ENCODE measurements around the gene WDR88. TPM values are rescaled to one million over a fixed set of nuclear protein-coding genes. Genes with fewer than 3 reads are reported as not detected.

WDR88 gene
- total and polyA plus RNA-seq, 10 of the 15 experiments (the other 5 are each of a cell fraction or from before 2014, with no cell fraction given): 0.19 to 0.34 TPM; not detected in 8

DNA sequence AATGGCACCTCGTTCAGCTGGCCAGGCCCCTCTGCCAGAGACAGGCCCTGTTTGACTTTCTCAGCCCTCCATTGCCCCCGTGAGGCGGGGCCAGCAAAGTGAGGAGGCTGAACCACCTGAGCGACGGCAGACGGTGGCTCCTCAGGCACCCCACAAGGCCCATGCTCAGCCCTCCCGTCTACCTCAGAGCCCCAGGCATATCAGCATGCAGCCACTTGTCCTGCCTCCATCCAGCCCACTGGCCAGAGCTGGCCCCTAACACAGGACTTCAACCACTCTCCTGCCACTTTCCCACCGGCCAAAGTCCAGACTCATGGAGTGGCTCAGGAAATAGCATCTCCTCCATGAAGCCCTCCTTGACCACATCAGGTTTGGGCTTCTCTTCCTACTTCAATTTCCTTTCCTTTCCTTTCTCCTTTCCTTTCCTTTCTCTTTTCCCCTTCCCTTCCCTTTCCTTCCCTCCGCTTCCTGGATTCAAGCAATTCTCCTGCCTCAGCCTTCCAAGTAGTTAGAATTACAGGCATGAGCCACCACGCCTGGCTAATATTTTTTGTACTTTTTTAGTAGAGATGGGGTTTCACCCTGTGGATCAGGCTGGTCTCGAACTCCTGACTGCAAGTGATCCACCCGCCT, 84.4 kb downstream of the WDR88 start:
- in situ Hi-C loops (cut with MboI): no loop called here
- Histone ChIP-seq H3K27ac (ENCODE audit: control insufficient read depth, insufficient read depth) (no peak overlapping the region), H3K9ac (ENCODE audit: control insufficient read depth, insufficient read depth, low read length) (no peak overlapping the region), H2AFZ (ENCODE audit: control insufficient read depth, low read depth, low read length) (no peak overlapping the region), H4K20me1 (ENCODE audit: control insufficient read depth, insufficient read depth) (no peaks in the 10 kb centered on the region), H3K4me3 (no peak overlapping the region), H3K9me3 (replicated peaks; ENCODE audit: control insufficient read depth, insufficient read depth, low read length) (no peaks in the 10 kb centered on the region), H3K4me1 (ENCODE audit: control insufficient read depth, insufficient read depth, low read length) (no peaks in the 10 kb centered on the region), H3K79me2 (ENCODE audit: control insufficient read depth, insufficient read depth, low read length) (no peaks in the 10 kb centered on the region), H3K36me3 (ENCODE audit: control insufficient read depth in 2 of 2, insufficient read depth in 2 of 2, low read length in 1 of 2) (no peaks in the 10 kb centered on the region), H3K4me2 (ENCODE audit: control insufficient read depth, insufficient read depth) (no peak overlapping the region), H3K27me3 (replicated peaks in 1 of 2; ENCODE audit: control insufficient read depth in 2 of 2, insufficient read depth in 2 of 2, low read length in 1 of 2) (peaks cover 0 to 1% of the 10 kb centered on the region in 2 experiments; a peak in 3 of 4 replicates)
- CTCF ChIA-PET: interaction anchor here (0.6 kb wide), 1 partner anchor 1190 kb away, joined by 3 read pairs; no protein-coding TSS in a partner anchor
- intact Hi-C loops (cut with micrococcal nuclease; ENCODE audit: unreplicated experiment): no loop called here
- BruUV-seq (replicated peaks): no TSS peak
- peak; percentile 45; the same call in 1 of the 3 replicates for ATAC-seq
- FAIRE-seq: no peak
- RAD21 ChIA-PET (ENCODE audit: unreplicated experiment): no interaction called here
- DNase-seq (ENCODE audit: low read depth, low spot score): no peak
- 14% methylated on average over 12 of the region's 12 CpGs for WGBS (ENCODE audit: insufficient coverage, insufficient replicate concordance, low lambda C conversion rate, missing lambda C conversion rate)
- SMC1A ChIA-PET (ENCODE audit: uncharacterized antibody, unreplicated experiment): no interaction called here
- TF ChIP-seq HSF1 (IDR thresholded peaks at IDR 0.05; ENCODE audit: low read depth, low read length): no peak
- TF ChIP-seq CTCF (IDR thresholded peaks at IDR 0.05 in 2 of 3, conservative IDR thresholded peaks at IDR 0.05 in 1 of 3; ENCODE audit: control insufficient read depth in 2 of 3, extremely low read depth in 1 of 3, insufficient read depth in 1 of 3, low read depth in 3 of 3, low read length in 3 of 3): 0 out of 6 replicates have a peak, but pooled peaks of 1 of the 3 experiments have one; percentile 2
- peak; percentile 26; the same call in 1 of the 2 replicates for TF ChIP-seq RAD21 (IDR thresholded peaks at IDR 0.05; ENCODE audit: insufficient read depth, low read depth, low read length)
- POLR2A ChIA-PET: no interaction called here

Data from GM12878 (cell line).